Stimulated activated naive CD8-positive, alpha-beta T cell treated with anti-CD3 and anti-CD28 coated beads, Interleukin-15, Interleukin-2, amounts not matched to agents 100 ng/mL and 50 ng/mL, for 24 hours (primary cell): ENCODE data around the gene MOGAT1.

Experiments
- H3K27ac Mint-ChIP-seq: one replicate; pipeline ENCODE4 v1.8.0; 2021; ENCODE audit warnings: mild to moderate bottlenecking, mixed read lengths
- H3K27me3 Mint-ChIP-seq: one replicate; pipeline ENCODE4 v1.8.0; 2021; ENCODE audit warnings: mixed read lengths
- H3K36me3 Mint-ChIP-seq: one replicate; pipeline ENCODE4 v1.8.0; 2021; ENCODE audit warnings: low read depth, mixed read lengths
- H3K4me1 Mint-ChIP-seq: one replicate; pipeline ENCODE4 v1.8.0; 2021; ENCODE audit warnings: low read depth, mixed read lengths
- H3K4me3 Mint-ChIP-seq: one replicate; pipeline ENCODE4 v1.8.0; 2021; ENCODE audit warnings: mild to moderate bottlenecking, mixed read lengths
- H3K9me3 Mint-ChIP-seq: one replicate; pipeline ENCODE4 v1.8.0; 2021; ENCODE audit warnings: mixed read lengths

Gene MOGAT1

GRCh38 chr2:222736301-222736700 lies 64.8 kb downstream of the MOGAT1 start:
- Mint-ChIP-seq H3K36me3 (no peaks in the 10 kb centered on the region), H3K4me3 (no peak overlapping the region), H3K27ac (no peak overlapping the region), H3K4me1 (no peaks in the 10 kb centered on the region), H3K9me3 (no peaks in the 10 kb centered on the region), H3K27me3 (peaks cover 27% of the 10 kb centered on the region)

GRCh38 chr2:222736924-222737323 lies 65.5 kb downstream of the MOGAT1 start:
- H3K4me3 Mint-ChIP-seq: no peak overlapping the region
- no peaks in the 10 kb centered on the region for H3K36me3 Mint-ChIP-seq

GRCh38 chr2:222738312-222738711 lies 66.9 kb downstream of the MOGAT1 start:
- no peak overlapping the region for H3K4me3 Mint-ChIP-seq
- no peaks in the 10 kb centered on the region for H3K36me3 Mint-ChIP-seq
- no peaks in the 10 kb centered on the region for H3K9me3 Mint-ChIP-seq
- H3K27ac Mint-ChIP-seq: no peak overlapping the region
- peaks cover 3% of the 10 kb centered on the region for H3K4me1 Mint-ChIP-seq
- peaks cover 19% of the 10 kb centered on the region for H3K27me3 Mint-ChIP-seq

More at GRCh38 chr2:222736924-222737323, 65.5 kb downstream of the MOGAT1 start:
- no peak overlapping the region for H3K27ac Mint-ChIP-seq
- H3K9me3 Mint-ChIP-seq: no peaks in the 10 kb centered on the region
- H3K4me1 Mint-ChIP-seq: no peaks in the 10 kb centered on the region
- peaks cover 24% of the 10 kb centered on the region for H3K27me3 Mint-ChIP-seq

GRCh38 chr2:222738809-222739208 lies 67.4 kb downstream of the MOGAT1 start:
- H3K4me1 Mint-ChIP-seq: peaks cover 7% of the 10 kb centered on the region
- no peak overlapping the region for H3K4me3 Mint-ChIP-seq
- no peak overlapping the region for H3K27ac Mint-ChIP-seq

GRCh38 chr2:222739939-222740338 lies 68.5 kb downstream of the MOGAT1 start:
- Mint-ChIP-seq H3K36me3 (no peaks in the 10 kb centered on the region), H3K4me3 (no peak overlapping the region), H3K27me3 (peaks cover 23% of the 10 kb centered on the region), H3K27ac (no peak overlapping the region), H3K4me1 (peaks cover 7% of the 10 kb centered on the region), H3K9me3 (no peaks in the 10 kb centered on the region)

More at GRCh38 chr2:222738809-222739208, 67.4 kb downstream of the MOGAT1 start:
- Mint-ChIP-seq H3K9me3 (no peaks in the 10 kb centered on the region), H3K36me3 (no peaks in the 10 kb centered on the region), H3K27me3 (peaks cover 23% of the 10 kb centered on the region)

- H3K36me3 Mint-ChIP-seq: no peaks in the 10 kb centered on the region
- H3K27me3 Mint-ChIP-seq: peaks cover 9% of the 10 kb centered on the region
- peaks cover 17% of the 10 kb centered on the region for H3K4me1 Mint-ChIP-seq
- H3K4me3 Mint-ChIP-seq: no peak overlapping the region
- H3K9me3 Mint-ChIP-seq: no peaks in the 10 kb centered on the region
- no peak overlapping the region for H3K27ac Mint-ChIP-seq
Observed at GRCh38 chr2:222743251-222743812, 71.9 kb downstream of the MOGAT1 start.

- Mint-ChIP-seq H3K27me3 (peaks cover 11% of the 10 kb centered on the region), H3K4me3 (no peak overlapping the region), H3K9me3 (no peaks in the 10 kb centered on the region), H3K4me1 (peaks cover 17% of the 10 kb centered on the region), H3K36me3 (no peaks in the 10 kb centered on the region), H3K27ac (no peak overlapping the region)
Observed at GRCh38 chr2:222745836-222746559, 74.5 kb downstream of the MOGAT1 start.

GRCh38 chr2:222747526-222748160 lies 76.2 kb downstream of the MOGAT1 start:
- Mint-ChIP-seq H3K4me3 (no peak overlapping the region), H3K36me3 (no peaks in the 10 kb centered on the region), H3K4me1 (peaks cover 18% of the 10 kb centered on the region), H3K9me3 (no peaks in the 10 kb centered on the region), H3K27ac (no peak overlapping the region), H3K27me3 (peaks cover 11% of the 10 kb centered on the region)

GRCh38 chr2:222750533-222750932 lies 79.1 kb downstream of the MOGAT1 start:
- Mint-ChIP-seq H3K36me3 (no peaks in the 10 kb centered on the region), H3K4me3 (no peak overlapping the region), H3K27me3 (peaks cover 4% of the 10 kb centered on the region), H3K27ac (no peak overlapping the region), H3K9me3 (no peaks in the 10 kb centered on the region), H3K4me1 (peaks cover 18% of the 10 kb centered on the region)

- H3K4me1 Mint-ChIP-seq: peaks cover 18% of the 10 kb centered on the region
- H3K36me3 Mint-ChIP-seq: no peaks in the 10 kb centered on the region
- H3K9me3 Mint-ChIP-seq: no peaks in the 10 kb centered on the region
- H3K4me3 Mint-ChIP-seq: no peak overlapping the region
- peaks cover 4% of the 10 kb centered on the region for H3K27me3 Mint-ChIP-seq
- H3K27ac Mint-ChIP-seq: no peak overlapping the region
Observed at GRCh38 chr2:222751238-222751637, 79.8 kb downstream of the MOGAT1 start.

- H3K4me3 Mint-ChIP-seq: no peak overlapping the region
Observed at GRCh38 chr2:222751821-222752719, 80.6 kb downstream of the MOGAT1 start.

GRCh38 chr2:222752746-222753145 lies 81.3 kb downstream of the MOGAT1 start:
- no peak overlapping the region for H3K27ac Mint-ChIP-seq
- no peaks in the 10 kb centered on the region for H3K36me3 Mint-ChIP-seq
- no peak overlapping the region for H3K4me3 Mint-ChIP-seq
- peaks cover 13% of the 10 kb centered on the region for H3K4me1 Mint-ChIP-seq
- H3K9me3 Mint-ChIP-seq: no peaks in the 10 kb centered on the region
- peaks cover 4% of the 10 kb centered on the region for H3K27me3 Mint-ChIP-seq

More at GRCh38 chr2:222751821-222752719, 80.6 kb downstream of the MOGAT1 start:
- Mint-ChIP-seq H3K4me1 (peaks cover 18% of the 10 kb centered on the region), H3K9me3 (no peaks in the 10 kb centered on the region), H3K27me3 (peaks cover 4% of the 10 kb centered on the region), H3K27ac (no peak overlapping the region), H3K36me3 (no peaks in the 10 kb centered on the region)

- Mint-ChIP-seq H3K9me3 (no peaks in the 10 kb centered on the region), H3K27ac (no peak overlapping the region), H3K4me3 (no peak overlapping the region), H3K36me3 (no peaks in the 10 kb centered on the region), H3K27me3 (peaks cover 4% of the 10 kb centered on the region), H3K4me1 (peaks cover 8% of the 10 kb centered on the region)
Observed at GRCh38 chr2:222753251-222753824, 81.9 kb downstream of the MOGAT1 start.

GRCh38 chr2:222754324-222754930 lies 83.0 kb downstream of the MOGAT1 start:
- no peaks in the 10 kb centered on the region for H3K27me3 Mint-ChIP-seq
- H3K36me3 Mint-ChIP-seq: no peaks in the 10 kb centered on the region
- H3K9me3 Mint-ChIP-seq: no peaks in the 10 kb centered on the region
- H3K27ac Mint-ChIP-seq: no peak overlapping the region
- peaks cover 8% of the 10 kb centered on the region for H3K4me1 Mint-ChIP-seq
- H3K4me3 Mint-ChIP-seq: no peak overlapping the region
